ENCODE data around the gene SYNDIG1. TPM values are rescaled to one million over a fixed set of nuclear protein-coding genes. Genes with fewer than 3 reads are reported as not detected.

Gene SYNDIG1
- total RNA-seq, 1 donor, result not detected

- DNase-seq (ENCODE audit: low read depth), result no peak
- no peak overlapping the region for H3K4me3 ChIP-seq (ENCODE audit: low read depth, low read length)
- TF ChIP-seq CTCF (IDR thresholded peaks at IDR 0.05; ENCODE audit: insufficient read depth, low read depth, low read length), result no peak
These were observed 8.7 kb upstream of the SYNDIG1 start for GRCh38 chr20:24460712-24461111.

- no peak for DNase-seq (ENCODE audit: low read depth)
- no peak for TF ChIP-seq CTCF (IDR thresholded peaks at IDR 0.05; ENCODE audit: insufficient read depth, low read depth, low read length)
- no peak overlapping the region for H3K4me3 ChIP-seq (ENCODE audit: low read depth, low read length)
These were observed 7.6 kb upstream of the SYNDIG1 start for GRCh38 chr20:24461848-24462247.

GRCh38 chr20:24462460-24463010 lies 6.9 kb upstream of the SYNDIG1 start:
- H3K4me3 ChIP-seq (ENCODE audit: low read depth, low read length), result no peak overlapping the region
- no peak for TF ChIP-seq CTCF (IDR thresholded peaks at IDR 0.05; ENCODE audit: insufficient read depth, low read depth, low read length)
- no peak for DNase-seq (ENCODE audit: low read depth)

GRCh38 chr20:24465159-24465558 lies 4.3 kb upstream of the SYNDIG1 start:
- no peak overlapping the region for H3K4me3 ChIP-seq (ENCODE audit: low read depth, low read length)
- DNase-seq (ENCODE audit: low read depth), result no peak
- TF ChIP-seq CTCF (IDR thresholded peaks at IDR 0.05; ENCODE audit: insufficient read depth, low read depth, low read length), result no peak

GRCh38 chr20:24465730-24466129 lies 3.7 kb upstream of the SYNDIG1 start:
- TF ChIP-seq CTCF (IDR thresholded peaks at IDR 0.05; ENCODE audit: insufficient read depth, low read depth, low read length), result no peak
- no peak for DNase-seq (ENCODE audit: low read depth)

GRCh38 chr20:24468401-24469115 lies 871 bp upstream of the SYNDIG1 start:
- DNase-seq (ENCODE audit: low read depth), result no peak
- H3K4me3 ChIP-seq (ENCODE audit: low read depth, low read length), result no peak overlapping the region
- TF ChIP-seq CTCF (IDR thresholded peaks at IDR 0.05; ENCODE audit: insufficient read depth, low read depth, low read length), result no peak

More at GRCh38 chr20:24465730-24466129, 3.7 kb upstream of the SYNDIG1 start:
- H3K4me3 ChIP-seq (ENCODE audit: low read depth, low read length), result no peak overlapping the region

Measured in fibroblast of villous mesenchyme (primary cell).